H1 (cell line): Measurements from ENCODE around the gene KCNB1. TPM values are rescaled to one million over a fixed set of nuclear protein-coding genes. Genes with fewer than 3 reads are reported as not detected.

Experiments used
- CTCF ChIA-PET: fragments of 300-600 bp; sonication (Branson Sonifier 250); formaldehyde crosslinking; loops from one replicate; lab custom pipeline; 2021; ENCODE audit not compliant: partially characterized antibody; lab: Charles Lee
- POLR2A ChIA-PET: fragments of 300-600 bp; sonication (Branson Sonifier 250); formaldehyde crosslinking; loops from one replicate; lab custom pipeline; 2021; ENCODE audit warnings: inconsistent platforms; ENCODE audit not compliant: partially characterized antibody; lab: Charles Lee
- DNase-seq, 2 experiments: peaks; one replicate each; pipeline versions ENCODE4 v3.0.0 to v3.0.0-alpha.2; 2010 to 2022; ENCODE audit warnings: low spot score in 2 of 2, low read depth in 1 of 2, mixed read lengths in 1 of 2
- FAIRE-seq: peaks from 2 replicates; lab custom pipeline; 2011; peaks lifted over from hg19 to GRCh38; lab: Jason Lieb, UNC
- H2AFZ ChIP-seq: 2 replicates; pipeline ENCODE4 v1.8.1; 2012; ENCODE audit warnings: low read length, inconsistent platforms
- H2AK5ac ChIP-seq: 2 replicates; pipeline ENCODE4 v1.6.1; 2013; ENCODE audit warnings: low read depth, low read length
- H2BK120ac ChIP-seq: replicated peaks from 2 replicates; pipeline ENCODE3; 2013; ENCODE audit warnings: low read depth, low read length, inconsistent platforms
- H2BK12ac ChIP-seq: 2 replicates; pipeline ENCODE4 v1.6.1; 2013; ENCODE audit warnings: low read depth, low read length
- H2BK15ac ChIP-seq: 2 replicates; pipeline ENCODE4 v1.6.1; 2013; ENCODE audit warnings: low read length
- H2BK20ac ChIP-seq: 2 replicates; pipeline ENCODE4 v1.6.1; 2013; ENCODE audit warnings: low read length
- H2BK5ac ChIP-seq: 2 replicates; pipeline ENCODE4 v1.6.1; 2013; ENCODE audit warnings: low read depth, low read length
- H3K14ac ChIP-seq: 2 replicates; pipeline ENCODE4 v1.6.1; 2013; ENCODE audit warnings: inconsistent platforms; ENCODE audit not compliant: insufficient read length
- H3K18ac ChIP-seq: 2 replicates; pipeline ENCODE4 v1.6.1; 2013; ENCODE audit warnings: low read length; ENCODE audit errors: extremely low read depth
- H3K23ac ChIP-seq: 2 replicates; pipeline ENCODE4 v1.6.1; 2013; ENCODE audit warnings: inconsistent platforms; ENCODE audit not compliant: insufficient read length
- H3K23me2 ChIP-seq: 2 replicates; pipeline ENCODE4 v1.6.1; 2013; ENCODE audit warnings: low read depth, low read length
- H3K27ac ChIP-seq: 2 replicates; pipeline ENCODE4 v1.6.1; 2011; ENCODE audit warnings: low read depth, low read length, inconsistent platforms
- H3K27me3 ChIP-seq, 4 experiments: replicated peaks in 1 of 4; 1 replicate in 1 of 4; 2 replicates in 3 of 4; pipeline versions ENCODE4 v1.6.1 to v1.8.1; 2011 to 2013; ENCODE audit warnings: low read length in 3 of 4, mild to moderate bottlenecking in 3 of 4, inconsistent platforms in 2 of 4, mixed read lengths in 2 of 4, moderate library complexity in 1 of 4; ENCODE audit not compliant: control insufficient read depth in 3 of 4, insufficient read depth in 3 of 4; ENCODE audit errors: extremely low read depth in 1 of 4
- H3K36me3 ChIP-seq, 4 experiments: 2 replicates each; pipeline versions ENCODE4 v1.6.1 to v1.8.1; 2011 to 2013; ENCODE audit warnings: mild to moderate bottlenecking in 4 of 4, low read length in 3 of 4, moderate library complexity in 2 of 4, control low read depth in 1 of 4, inconsistent platforms in 1 of 4; ENCODE audit not compliant: insufficient read depth in 4 of 4, control insufficient read depth in 2 of 4
- H3K4ac ChIP-seq: replicated peaks from 2 replicates; pipeline ENCODE3; 2013; ENCODE audit warnings: low read length, low read depth, mixed read lengths, inconsistent platforms; ENCODE audit not compliant: insufficient read length
- H3K4me1 ChIP-seq, 4 experiments: replicated peaks in 1 of 4; 1 replicate in 1 of 4; 2 replicates in 3 of 4; pipeline versions ENCODE4 v1.6.1 to v1.8.1; 2011 to 2013; ENCODE audit warnings: low read length in 3 of 4, inconsistent platforms in 2 of 4, mixed read lengths in 1 of 4; ENCODE audit not compliant: insufficient read depth in 4 of 4, control insufficient read depth in 3 of 4
- H3K4me2 ChIP-seq, 2 experiments: 2 replicates each; pipeline versions ENCODE4 v1.6.1 to v1.8.1; 2011 to 2013; ENCODE audit warnings: low read depth in 2 of 2, low read length in 2 of 2, control low read depth in 1 of 2, inconsistent platforms in 1 of 2, mild to moderate bottlenecking in 1 of 2; ENCODE audit not compliant: insufficient read depth in 1 of 2
- H3K4me3 ChIP-seq, 4 experiments: fragments of 200-600, 300-600 bp in 1 of 4; sonication (generic), shearing (Covaris generic), sonication (Bioruptor Twin) in 1 of 4; 2 replicates each; pipeline versions ENCODE4 v1.5.1 to v1.8.1; 2011 to 2016; ENCODE audit warnings: low read length in 4 of 4, low read depth in 3 of 4, control low read depth in 2 of 4, inconsistent platforms in 2 of 4, mild to moderate bottlenecking in 2 of 4, mixed read lengths in 1 of 4, moderate library complexity in 1 of 4; ENCODE audit not compliant: insufficient read depth in 2 of 4; ENCODE audit errors: extremely low read depth in 1 of 4
- H3K56ac ChIP-seq: replicated peaks from 2 replicates; pipeline ENCODE3; 2013; ENCODE audit warnings: low read depth, mild to moderate bottlenecking, mixed read lengths, low read length, inconsistent platforms; ENCODE audit not compliant: insufficient read length
- H3K79me1 ChIP-seq: 2 replicates; pipeline ENCODE4 v1.6.1; 2013; ENCODE audit warnings: low read depth, low read length, control low read depth
- H3K79me2 ChIP-seq, 2 experiments: 2 replicates each; pipeline versions ENCODE4 v1.6.1 to v1.8.1; 2012 to 2013; ENCODE audit warnings: low read length in 2 of 2, mild to moderate bottlenecking in 2 of 2, inconsistent platforms in 1 of 2; ENCODE audit not compliant: insufficient read depth in 2 of 2, control insufficient read depth in 1 of 2
- H3K9ac ChIP-seq, 4 experiments: replicated peaks in 1 of 4; 1 replicate in 1 of 4; 2 replicates in 3 of 4; pipeline versions ENCODE4 v1.6.1 to v1.8.1; 2011 to 2013; ENCODE audit warnings: low read depth in 3 of 4, low read length in 3 of 4, control low read depth in 2 of 4, mild to moderate bottlenecking in 2 of 4, moderate library complexity in 2 of 4, inconsistent platforms in 1 of 4; ENCODE audit errors: extremely low read depth in 1 of 4
- H3K9me3 ChIP-seq, 2 experiments: 2 replicates each; pipeline versions ENCODE4 v1.6.1 to v1.8.1; 2012 to 2013; ENCODE audit warnings: mild to moderate bottlenecking in 2 of 2, moderate library complexity in 2 of 2, control low read depth in 1 of 2, inconsistent platforms in 1 of 2, low read depth in 1 of 2, low read length in 1 of 2, mixed read lengths in 1 of 2; ENCODE audit not compliant: insufficient read depth in 2 of 2
- H4K20me1 ChIP-seq, 2 experiments: replicated peaks in 1 of 2; 2 replicates each; pipeline versions ENCODE3 to v1.8.1; 2011 to 2013; ENCODE audit warnings: inconsistent platforms in 2 of 2, low read length in 2 of 2, mild to moderate bottlenecking in 1 of 2; ENCODE audit not compliant: insufficient read depth in 2 of 2, control insufficient read depth in 1 of 2
- H4K5ac ChIP-seq: 2 replicates; pipeline ENCODE4 v1.6.1; 2013; ENCODE audit warnings: low read length, low read depth, mixed read lengths, inconsistent platforms; ENCODE audit not compliant: insufficient read length
- H4K8ac ChIP-seq: 2 replicates; pipeline ENCODE4 v1.8.0; 2013; ENCODE audit warnings: mild to moderate bottlenecking, moderate library complexity, low read length, inconsistent platforms; ENCODE audit not compliant: insufficient read depth; ENCODE audit errors: extremely low read depth
- H4K91ac ChIP-seq: replicated peaks from 2 replicates; pipeline ENCODE3; 2013; ENCODE audit warnings: low read length, mixed read lengths, inconsistent platforms; ENCODE audit not compliant: insufficient read length
- FOSL1 ChIP-seq: IDR thresholded peaks from 2 replicates; pipeline ENCODE4 v1.6.1; 2011; ENCODE audit warnings: mild to moderate bottlenecking, low read depth, low read length, moderate library complexity; ENCODE audit not compliant: insufficient read depth
- KDM4A ChIP-seq: IDR thresholded peaks from one replicate; pipeline ENCODE4 v1.7.1; 2012; ENCODE audit warnings: low read depth, mild to moderate bottlenecking, moderate library complexity, low read length, inconsistent platforms; ENCODE audit not compliant: severe bottlenecking
- NRF1 ChIP-seq: IDR thresholded peaks from 2 replicates; pipeline ENCODE4 v1.6.1; 2011; ENCODE audit warnings: mild to moderate bottlenecking, low read depth, low read length, improper control_type of control experiment
- SAP30 ChIP-seq: fragments of 300-600 bp; sonication (generic); IDR thresholded peaks from 2 replicates; pipeline ENCODE4 v1.7.1; 2012; ENCODE audit warnings: low read length, moderate library complexity, mild to moderate bottlenecking, inconsistent platforms; ENCODE audit not compliant: insufficient read depth, insufficient replicate concordance
- SUZ12 ChIP-seq: fragments of 200-600 bp; sonication (generic); IDR thresholded peaks from 2 replicates; pipeline ENCODE4 v1.6.1; 2012; ENCODE audit warnings: mild to moderate bottlenecking, inconsistent platforms, low read length, moderate library complexity, mixed read lengths
- TAF1 ChIP-seq: IDR thresholded peaks from 2 replicates; pipeline ENCODE4 v1.6.1; 2011; ENCODE audit warnings: mild to moderate bottlenecking, low read depth, low read length
- TBP ChIP-seq: IDR thresholded peaks from 2 replicates; pipeline ENCODE4 v1.6.1; 2011; ENCODE audit warnings: low read depth, low read length, improper control_type of control experiment
- TEAD4 ChIP-seq: IDR thresholded peaks from 2 replicates; pipeline ENCODE4 v1.6.1; 2012; ENCODE audit warnings: low read depth, low read length, inconsistent platforms, mixed read lengths
- polyA plus RNA-seq, 7 experiments: library from polyadenylated mRNA; depleted of rRNA in 3 of 7; stranded (reverse) in 5 of 7; unstranded in 2 of 7; fragments of >200 nt in 5 of 7; fragments of 200-250 nt in 2 of 7; gene quantifications; 1 replicate in 5 of 7; 2 replicates in 1 of 7; 4 replicates in 1 of 7; pipeline versions ENCODE4 v1.2.1 to v1.2.3, GENCODE V29; 2011 to 2013; ENCODE audit warnings: missing spikeins in 2 of 7, mixed read lengths in 2 of 7
- total RNA-seq: library from RNA; stranded (reverse); fragmentation: NEBNext Ultra II Directional; extraction: Animal tissue kit (Norgen Biotek cat#: 25700); gene quantifications from 2 replicates; pipeline ENCODE4 v1.2.1, GENCODE V29; 2021
- TF ChIP-seq, protein P1 (sequence below): IDR thresholded peaks from 2 replicates; pipeline ENCODE4 v1.6.1; 2012; ENCODE audit warnings: low read length, inconsistent platforms
- TF ChIP-seq, protein P2 (sequence below), 3 experiments: IDR thresholded peaks; 1 replicate in 2 of 3; 2 replicates in 1 of 3; pipeline versions ENCODE4 v1.5.1 to v1.6.1; 2011; ENCODE audit warnings: low read length in 3 of 3, mild to moderate bottlenecking in 3 of 3, inconsistent platforms in 2 of 3, low read depth in 1 of 3, moderate library complexity in 1 of 3; ENCODE audit not compliant: insufficient read depth in 1 of 3; ENCODE audit errors: control extremely low read depth in 1 of 3

The KCNB1 gene
- total and polyA plus RNA-seq, 2 of the 8 experiments (the other 6 are each of a cell fraction or from before 2014, with no cell fraction given): 0.58 to 0.67 TPM

GRCh38 chr20:49486064-49486463, 3.6 kb upstream of the KCNB1 start:
- Histone ChIP-seq H3K4me1 (peaks cover 0 to 5% (median under 1%) of the 10 kb centered on the region in 4 experiments; a peak in 2 of 7 replicates), H3K4me3 (no peak overlapping the region), H3K9ac (no peak overlapping the region), H4K91ac (no peak overlapping the region), H2BK15ac (no peak overlapping the region), H4K8ac (no peak overlapping the region), H3K27me3 (peaks cover 0 to 12% (median 9%) of the 10 kb centered on the region in 4 experiments; a peak in 5 of 7 replicates), H3K79me2 (no peaks in the 10 kb centered on the region), H3K18ac (no peak overlapping the region), H4K5ac (no peak overlapping the region), H3K4ac (no peak overlapping the region), H3K27ac (no peak overlapping the region), H2BK5ac (no peak overlapping the region), H3K23me2 (peaks cover 6% of the 10 kb centered on the region; the same call in 1 of the 2 replicates), H4K20me1 (peaks cover 0 to 5% of the 10 kb centered on the region in 2 experiments), H2AK5ac (no peak overlapping the region), H3K14ac (no peak overlapping the region), H3K56ac (no peak overlapping the region), H3K36me3 (no peaks in the 10 kb centered on the region), H3K23ac (no peak overlapping the region), H2BK12ac (no peak overlapping the region), H2BK20ac (no peak overlapping the region), H2BK120ac (no peak overlapping the region), H3K79me1 (no peaks in the 10 kb centered on the region), H3K9me3 (peaks cover 0 to 4% of the 10 kb centered on the region in 2 experiments; a peak in 2 of 4 replicates), H3K4me2 (no peak overlapping the region), H2AFZ (no peak overlapping the region)
- DNase-seq (no peak), FAIRE-seq (no peak)
- ChIA-PET POLR2A (no interaction called here), CTCF (interaction anchor here (0.6 to 8.5 kb wide), 13 partner anchors 12 to 150 kb away, joined by 3 to 126 read pairs (median 10); no protein-coding TSS in a partner anchor)
- TF ChIP-seq TAF1 (no peak), SAP30 (no peak), NRF1 (no peak), FOSL1 (no peak), TEAD4 (no peak), KDM4A (no peak), TBP (no peak), SUZ12 (no peak)
- TF ChIP-seq, protein P1, sequence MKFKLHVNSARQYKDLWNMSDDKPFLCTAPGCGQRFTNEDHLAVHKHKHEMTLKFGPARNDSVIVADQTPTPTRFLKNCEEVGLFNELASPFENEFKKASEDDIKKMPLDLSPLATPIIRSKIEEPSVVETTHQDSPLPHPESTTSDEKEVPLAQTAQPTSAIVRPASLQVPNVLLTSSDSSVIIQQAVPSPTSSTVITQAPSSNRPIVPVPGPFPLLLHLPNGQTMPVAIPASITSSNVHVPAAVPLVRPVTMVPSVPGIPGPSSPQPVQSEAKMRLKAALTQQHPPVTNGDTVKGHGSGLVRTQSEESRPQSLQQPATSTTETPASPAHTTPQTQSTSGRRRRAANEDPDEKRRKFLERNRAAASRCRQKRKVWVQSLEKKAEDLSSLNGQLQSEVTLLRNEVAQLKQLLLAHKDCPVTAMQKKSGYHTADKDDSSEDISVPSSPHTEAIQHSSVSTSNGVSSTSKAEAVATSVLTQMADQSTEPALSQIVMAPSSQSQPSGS: no peak
- TF ChIP-seq, protein P2, sequence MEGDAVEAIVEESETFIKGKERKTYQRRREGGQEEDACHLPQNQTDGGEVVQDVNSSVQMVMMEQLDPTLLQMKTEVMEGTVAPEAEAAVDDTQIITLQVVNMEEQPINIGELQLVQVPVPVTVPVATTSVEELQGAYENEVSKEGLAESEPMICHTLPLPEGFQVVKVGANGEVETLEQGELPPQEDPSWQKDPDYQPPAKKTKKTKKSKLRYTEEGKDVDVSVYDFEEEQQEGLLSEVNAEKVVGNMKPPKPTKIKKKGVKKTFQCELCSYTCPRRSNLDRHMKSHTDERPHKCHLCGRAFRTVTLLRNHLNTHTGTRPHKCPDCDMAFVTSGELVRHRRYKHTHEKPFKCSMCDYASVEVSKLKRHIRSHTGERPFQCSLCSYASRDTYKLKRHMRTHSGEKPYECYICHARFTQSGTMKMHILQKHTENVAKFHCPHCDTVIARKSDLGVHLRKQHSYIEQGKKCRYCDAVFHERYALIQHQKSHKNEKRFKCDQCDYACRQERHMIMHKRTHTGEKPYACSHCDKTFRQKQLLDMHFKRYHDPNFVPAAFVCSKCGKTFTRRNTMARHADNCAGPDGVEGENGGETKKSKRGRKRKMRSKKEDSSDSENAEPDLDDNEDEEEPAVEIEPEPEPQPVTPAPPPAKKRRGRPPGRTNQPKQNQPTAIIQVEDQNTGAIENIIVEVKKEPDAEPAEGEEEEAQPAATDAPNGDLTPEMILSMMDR (IDR thresholded peaks at IDR 0.05; ENCODE audit: control extremely low read depth in 1 of 3, insufficient read depth in 1 of 3, low read depth in 1 of 3, low read length in 3 of 3): no peak
